Subcutaneous abdominal adipose tissue (tissue), 5 donors: ENCODE measurements around the gene RTN4R.

Experiments
- H3K27ac ChIP-seq: one replicate; pipeline ENCODE4 v1.7.0; 2013; ENCODE audit warnings: low read depth, mild to moderate bottlenecking, inconsistent platforms, low read length, moderate library complexity
- H3K27me3 ChIP-seq, 5 donors: one replicate each; pipeline ENCODE4 v1.7.0; 2013; ENCODE audit warnings: low read length in 5 of 5, inconsistent platforms in 1 of 5; ENCODE audit not compliant: control insufficient read depth in 5 of 5, insufficient read depth in 4 of 5
- H3K36me3 ChIP-seq, 5 donors: one replicate each; pipeline ENCODE4 v1.7.0; 2013; ENCODE audit warnings: low read length in 5 of 5; ENCODE audit not compliant: control insufficient read depth in 5 of 5, insufficient read depth in 5 of 5
- H3K4me1 ChIP-seq, 5 donors: one replicate each; pipeline ENCODE4 v1.7.0; 2013; ENCODE audit warnings: low read length in 5 of 5, mild to moderate bottlenecking in 3 of 5, moderate library complexity in 1 of 5; ENCODE audit not compliant: control insufficient read depth in 5 of 5, insufficient read depth in 5 of 5
- H3K4me3 ChIP-seq, 5 donors: one replicate each; pipeline ENCODE4 v1.7.0; 2013; ENCODE audit warnings: low read length in 5 of 5, low read depth in 1 of 5
- H3K9ac ChIP-seq, 5 donors: one replicate each; pipeline ENCODE4 v1.7.0; 2013; ENCODE audit warnings: low read length in 5 of 5, mild to moderate bottlenecking in 4 of 5, moderate library complexity in 3 of 5
- H3K9me3 ChIP-seq, 5 donors: one replicate each; pipeline ENCODE4 v1.7.0; 2013; ENCODE audit warnings: low read length in 5 of 5; ENCODE audit not compliant: control insufficient read depth in 5 of 5
- donor health status: healthy.
- donor health status: healthy.
- donor health status: healthy.
- donor health status: healthy.
- donor health status: healthy.

The RTN4R gene

GRCh38 chr22:20247010-20247505 is 21.1 kb downstream of the RTN4R start:
- peaks cover 1 to 35% (median 22%) of the 10 kb centered on the region in 5 donors for H3K4me1 ChIP-seq
- H3K27me3 ChIP-seq, result peaks cover 0 to 21% (median 12%) of the 10 kb centered on the region in 5 donors
- H3K4me3 ChIP-seq, result no peak overlapping the region
- H3K36me3 ChIP-seq, result no peaks in the 10 kb centered on the region
- no peak overlapping the region for H3K9ac ChIP-seq
- H3K9me3 ChIP-seq, result no peaks in the 10 kb centered on the region
- H3K27ac ChIP-seq, result no peak overlapping the region

- H3K9me3 ChIP-seq, result no peaks in the 10 kb centered on the region
- H3K27ac ChIP-seq, result no peak overlapping the region
- peaks cover 1 to 35% (median 22%) of the 10 kb centered on the region in 5 donors for H3K4me1 ChIP-seq
- peaks cover 0 to 21% (median 12%) of the 10 kb centered on the region in 5 donors for H3K27me3 ChIP-seq
- H3K36me3 ChIP-seq, result no peaks in the 10 kb centered on the region
- H3K9ac ChIP-seq, result no peak overlapping the region
- H3K4me3 ChIP-seq, result no peak overlapping the region
Measured at GRCh38 chr22:20246368-20247009, 21.6 kb downstream of the RTN4R start.

DNA sequence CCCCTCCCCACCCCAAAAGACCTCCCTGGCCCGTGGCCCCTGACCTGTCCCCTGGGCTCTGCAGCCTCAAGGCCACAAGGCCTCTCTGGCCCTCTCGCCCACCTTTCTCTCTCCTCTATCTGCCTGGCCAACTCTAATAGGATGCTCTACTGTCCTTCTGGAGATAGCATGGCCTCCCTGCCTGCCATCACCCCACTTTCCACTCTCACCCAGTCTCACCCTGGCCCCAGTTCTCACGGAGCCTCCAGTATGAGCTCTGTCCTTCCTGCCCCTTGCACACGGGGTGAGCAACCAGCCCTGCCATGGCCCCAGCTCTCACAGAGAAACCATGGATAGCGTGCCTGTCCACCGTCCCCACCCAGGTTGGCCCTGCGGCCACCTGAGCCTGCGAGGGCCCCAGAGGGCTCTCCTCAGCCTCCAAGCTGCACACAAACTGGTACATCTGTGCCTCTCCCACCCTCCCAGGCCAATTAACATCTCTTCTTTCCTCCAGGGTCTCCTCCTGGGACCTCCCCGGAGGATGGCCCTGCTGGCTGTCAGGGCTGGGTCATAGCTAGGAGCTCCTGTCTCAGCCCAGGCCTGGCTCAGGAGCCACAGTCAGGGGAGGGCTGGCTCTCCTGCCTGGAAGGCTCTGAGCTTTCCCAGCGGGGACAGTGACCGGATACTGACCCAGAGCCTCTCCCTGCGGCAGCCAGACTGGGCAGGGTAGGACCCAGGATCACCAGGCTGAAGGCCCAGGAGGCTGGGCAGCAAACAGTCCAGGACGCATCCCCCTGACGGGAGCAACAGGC is 22.3 kb downstream of the RTN4R start:
- H3K9ac ChIP-seq, result no peak overlapping the region
- no peak overlapping the region for H3K4me3 ChIP-seq
- no peaks in the 10 kb centered on the region for H3K36me3 ChIP-seq
- H3K9me3 ChIP-seq, result no peaks in the 10 kb centered on the region
- peaks cover 2 to 39% (median 23%) of the 10 kb centered on the region in 5 donors for H3K4me1 ChIP-seq
- H3K27me3 ChIP-seq, result peaks cover 0 to 21% (median 14%) of the 10 kb centered on the region in 5 donors
- no peak overlapping the region for H3K27ac ChIP-seq

DNA sequence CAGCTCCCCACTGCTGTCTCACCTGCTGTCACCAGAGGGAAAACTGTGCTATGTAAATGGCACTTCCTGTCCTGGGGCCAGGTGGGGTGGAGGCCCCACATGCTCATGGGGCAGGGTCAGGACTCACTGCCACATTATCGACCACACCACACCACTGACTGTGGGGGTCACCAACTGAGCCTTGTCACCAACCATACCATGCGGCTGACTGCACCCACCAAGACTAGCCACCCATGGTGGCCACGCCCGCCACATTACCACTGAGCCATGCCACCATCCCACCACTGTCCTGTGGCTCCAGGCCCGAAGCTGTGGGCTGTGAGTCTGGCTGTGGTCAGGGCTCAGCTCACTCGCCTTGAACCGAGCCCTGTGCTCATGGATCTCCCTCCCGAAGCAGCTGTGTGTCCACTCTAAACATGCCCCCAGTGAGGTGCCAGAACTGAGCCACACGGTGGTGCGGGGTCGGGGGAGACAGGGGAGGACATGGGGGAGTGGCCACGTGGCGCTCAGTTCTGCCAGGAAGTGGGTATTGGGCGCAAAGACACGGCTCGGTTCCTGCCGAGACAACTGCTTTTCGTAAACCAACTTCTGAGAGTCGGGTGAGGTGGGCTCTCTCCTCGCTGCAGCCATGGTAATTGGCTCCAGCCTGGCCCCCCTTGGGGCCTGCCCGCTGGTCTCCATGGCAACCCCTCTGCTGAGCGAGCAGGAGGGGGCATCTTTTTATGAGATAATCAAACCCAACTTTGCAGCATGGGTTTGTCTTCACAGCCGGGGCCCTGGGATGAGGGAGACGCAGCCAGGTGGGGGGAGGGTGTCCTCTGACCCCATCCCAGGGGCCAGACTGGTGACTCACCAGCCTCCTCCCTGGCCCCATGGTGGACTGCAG is 23.2 kb downstream of the RTN4R start:
- H3K36me3 ChIP-seq, result no peaks in the 10 kb centered on the region
- H3K4me1 ChIP-seq, result peaks cover 4 to 43% (median 22%) of the 10 kb centered on the region in 5 donors

GRCh38 chr22:20244250-20244648 is 23.9 kb downstream of the RTN4R start:
- no peaks in the 10 kb centered on the region for H3K36me3 ChIP-seq
- H3K4me1 ChIP-seq, result peaks cover 4 to 43% (median 22%) of the 10 kb centered on the region in 5 donors
- H3K27me3 ChIP-seq, result peaks cover 0 to 28% (median 23%) of the 10 kb centered on the region in 5 donors
- H3K9me3 ChIP-seq, result no peaks in the 10 kb centered on the region
- no peak overlapping the region for H3K4me3 ChIP-seq
- no peak overlapping the region for H3K9ac ChIP-seq
- H3K27ac ChIP-seq, result no peak overlapping the region

More for the DNA sequence above, 23.2 kb downstream of the RTN4R start:
- H3K27me3 ChIP-seq, result peaks cover 0 to 21% (median 16%) of the 10 kb centered on the region in 5 donors
- H3K9me3 ChIP-seq, result no peaks in the 10 kb centered on the region
- no peak overlapping the region for H3K9ac ChIP-seq
- no peak overlapping the region for H3K27ac ChIP-seq
- no peak overlapping the region for H3K4me3 ChIP-seq

- no peak overlapping the region for H3K27ac ChIP-seq
- H3K4me1 ChIP-seq, result peaks cover 4 to 46% (median 25%) of the 10 kb centered on the region in 5 donors
- peak overlapping the region in 3 of 5 donors; percentile 3 to 20 (median 6) for H3K4me3 ChIP-seq
- H3K9me3 ChIP-seq, result no peaks in the 10 kb centered on the region
- no peaks in the 10 kb centered on the region for H3K36me3 ChIP-seq
- H3K9ac ChIP-seq, result peak overlapping the region in 1 of 5 donors; percentile 61
- H3K27me3 ChIP-seq, result peaks cover 0 to 31% (median 24%) of the 10 kb centered on the region in 5 donors
Measured at GRCh38 chr22:20243537-20244249, 24.4 kb downstream of the RTN4R start.

GRCh38 chr22:20243176-20243536 is 25.0 kb downstream of the RTN4R start:
- H3K4me1 ChIP-seq, result peaks cover 4 to 50% (median 28%) of the 10 kb centered on the region in 5 donors
- no peaks in the 10 kb centered on the region for H3K9me3 ChIP-seq
- H3K27me3 ChIP-seq, result peaks cover 0 to 31% (median 24%) of the 10 kb centered on the region in 5 donors
- H3K9ac ChIP-seq, result peak overlapping the region in 1 of 5 donors; percentile 61
- H3K36me3 ChIP-seq, result no peaks in the 10 kb centered on the region
- H3K4me3 ChIP-seq, result peak overlapping the region in 3 of 5 donors; percentile 3 to 20 (median 6)
- H3K27ac ChIP-seq, result no peak overlapping the region

- Histone ChIP-seq H3K36me3 (no peaks in the 10 kb centered on the region), H3K9ac (peak overlapping the region in 1 of 5 donors; percentile 61), H3K27ac (no peak overlapping the region), H3K27me3 (peaks cover 0 to 36% (median 21%) of the 10 kb centered on the region in 5 donors), H3K4me3 (no peak overlapping the region), H3K4me1 (peaks cover 4 to 50% (median 28%) of the 10 kb centered on the region in 5 donors), H3K9me3 (no peaks in the 10 kb centered on the region)
Measured at GRCh38 chr22:20242393-20243175, 25.5 kb downstream of the RTN4R start.
